Measurements from ENCODE around the gene CEPT1.
A peak's percentile ranks its signal among the peaks of the same experiment; 100 is the strongest.

Gene CEPT1

GRCh38 chr1:111164151-111164550, 24.1 kb downstream of the CEPT1 start:
- Histone ChIP-seq H3K4me3 (ENCODE audit: low read length in 2 of 2) (no peak overlapping the region), H3K4me1 (ENCODE audit: control insufficient read depth in 2 of 2, insufficient read depth in 2 of 2, low read length in 2 of 2) (no peaks in the 10 kb centered on the region), H3K27me3 (ENCODE audit: control insufficient read depth in 2 of 2, insufficient read depth in 2 of 2, low read length in 2 of 2) (no peaks in the 10 kb centered on the region), H3K9ac (ENCODE audit: low read depth in 1 of 2, low read length in 2 of 2) (no peak overlapping the region), H3K9me3 (ENCODE audit: control insufficient read depth in 2 of 2, low read length in 2 of 2) (no peaks in the 10 kb centered on the region), H3K27ac (ENCODE audit: low read depth in 2 of 2, low read length in 2 of 2) (no peak overlapping the region), H3K36me3 (ENCODE audit: control insufficient read depth in 2 of 2, insufficient read depth in 2 of 2, low read length in 2 of 2) (peaks cover 9 to 41% of the 10 kb centered on the region in 2 donors)

- Histone ChIP-seq H3K27ac (ENCODE audit: low read depth in 2 of 2, low read length in 2 of 2) (no peak overlapping the region), H3K4me3 (ENCODE audit: low read length in 2 of 2) (no peak overlapping the region), H3K36me3 (ENCODE audit: control insufficient read depth in 2 of 2, insufficient read depth in 2 of 2, low read length in 2 of 2) (peaks cover 21 to 27% of the 10 kb centered on the region in 2 donors), H3K4me1 (ENCODE audit: control insufficient read depth in 2 of 2, insufficient read depth in 2 of 2, low read length in 2 of 2) (no peaks in the 10 kb centered on the region), H3K27me3 (ENCODE audit: control insufficient read depth in 2 of 2, insufficient read depth in 2 of 2, low read length in 2 of 2) (no peaks in the 10 kb centered on the region), H3K9me3 (ENCODE audit: control insufficient read depth in 2 of 2, low read length in 2 of 2) (no peaks in the 10 kb centered on the region), H3K9ac (ENCODE audit: low read depth in 1 of 2, low read length in 2 of 2) (no peak overlapping the region)
Measured at GRCh38 chr1:111172463-111172862, 32.4 kb downstream of the CEPT1 start.

GRCh38 chr1:111174070-111174469, 34.0 kb downstream of the CEPT1 start:
- Histone ChIP-seq H3K4me3 (ENCODE audit: low read length in 2 of 2) (no peak overlapping the region), H3K27ac (ENCODE audit: low read depth in 2 of 2, low read length in 2 of 2) (no peak overlapping the region), H3K9ac (ENCODE audit: low read depth in 1 of 2, low read length in 2 of 2) (no peak overlapping the region), H3K27me3 (ENCODE audit: control insufficient read depth in 2 of 2, insufficient read depth in 2 of 2, low read length in 2 of 2) (no peaks in the 10 kb centered on the region), H3K9me3 (ENCODE audit: control insufficient read depth in 2 of 2, low read length in 2 of 2) (no peaks in the 10 kb centered on the region), H3K4me1 (ENCODE audit: control insufficient read depth in 2 of 2, insufficient read depth in 2 of 2, low read length in 2 of 2) (no peaks in the 10 kb centered on the region), H3K36me3 (ENCODE audit: control insufficient read depth in 2 of 2, insufficient read depth in 2 of 2, low read length in 2 of 2) (peaks cover 15% of the 10 kb centered on the region in 2 donors)

- H3K27ac ChIP-seq (ENCODE audit: low read depth in 2 of 2, low read length in 2 of 2), result no peak overlapping the region
- H3K9ac ChIP-seq (ENCODE audit: low read depth in 1 of 2, low read length in 2 of 2), result no peak overlapping the region
- H3K4me1 ChIP-seq (ENCODE audit: control insufficient read depth in 2 of 2, insufficient read depth in 2 of 2, low read length in 2 of 2), result no peaks in the 10 kb centered on the region
- no peaks in the 10 kb centered on the region for H3K27me3 ChIP-seq (ENCODE audit: control insufficient read depth in 2 of 2, insufficient read depth in 2 of 2, low read length in 2 of 2)
- peaks cover 15 to 18% of the 10 kb centered on the region in 2 donors for H3K36me3 ChIP-seq (ENCODE audit: control insufficient read depth in 2 of 2, insufficient read depth in 2 of 2, low read length in 2 of 2)
- no peak overlapping the region for H3K4me3 ChIP-seq (ENCODE audit: low read length in 2 of 2)
- H3K9me3 ChIP-seq (ENCODE audit: control insufficient read depth in 2 of 2, low read length in 2 of 2), result no peaks in the 10 kb centered on the region
Measured at GRCh38 chr1:111175349-111175748, 35.3 kb downstream of the CEPT1 start.

- Histone ChIP-seq H3K27me3 (ENCODE audit: control insufficient read depth in 2 of 2, insufficient read depth in 2 of 2, low read length in 2 of 2) (no peaks in the 10 kb centered on the region), H3K4me1 (ENCODE audit: control insufficient read depth in 2 of 2, insufficient read depth in 2 of 2, low read length in 2 of 2) (peaks cover 0 to 1% of the 10 kb centered on the region in 2 donors), H3K27ac (ENCODE audit: low read depth in 2 of 2, low read length in 2 of 2) (no peak overlapping the region), H3K9ac (ENCODE audit: low read depth in 1 of 2, low read length in 2 of 2) (no peak overlapping the region), H3K9me3 (ENCODE audit: control insufficient read depth in 2 of 2, low read length in 2 of 2) (no peaks in the 10 kb centered on the region), H3K4me3 (ENCODE audit: low read length in 2 of 2) (no peak overlapping the region), H3K36me3 (ENCODE audit: control insufficient read depth in 2 of 2, insufficient read depth in 2 of 2, low read length in 2 of 2) (peaks cover 15 to 18% of the 10 kb centered on the region in 2 donors)
Measured at GRCh38 chr1:111176678-111177077, 36.7 kb downstream of the CEPT1 start.

GRCh38 chr1:111179968-111180533, 40.0 kb downstream of the CEPT1 start:
- H3K9me3 ChIP-seq (ENCODE audit: control insufficient read depth in 2 of 2, low read length in 2 of 2), result no peaks in the 10 kb centered on the region
- H3K27ac ChIP-seq (ENCODE audit: low read depth in 2 of 2, low read length in 2 of 2), result no peak overlapping the region
- H3K27me3 ChIP-seq (ENCODE audit: control insufficient read depth in 2 of 2, insufficient read depth in 2 of 2, low read length in 2 of 2), result no peaks in the 10 kb centered on the region
- H3K36me3 ChIP-seq (ENCODE audit: control insufficient read depth in 2 of 2, insufficient read depth in 2 of 2, low read length in 2 of 2), result peaks cover 19 to 23% of the 10 kb centered on the region in 2 donors
- no peak overlapping the region for H3K4me3 ChIP-seq (ENCODE audit: low read length in 2 of 2)
- H3K4me1 ChIP-seq (ENCODE audit: control insufficient read depth in 2 of 2, insufficient read depth in 2 of 2, low read length in 2 of 2), result peaks cover 0 to 10% of the 10 kb centered on the region in 2 donors
- H3K9ac ChIP-seq (ENCODE audit: low read depth in 1 of 2, low read length in 2 of 2), result no peak overlapping the region

GRCh38 chr1:111182052-111182451, 42.0 kb downstream of the CEPT1 start:
- H3K4me1 ChIP-seq (ENCODE audit: control insufficient read depth in 2 of 2, insufficient read depth in 2 of 2, low read length in 2 of 2), result peaks cover 0 to 10% of the 10 kb centered on the region in 2 donors
- no peak overlapping the region for H3K27ac ChIP-seq (ENCODE audit: low read depth in 2 of 2, low read length in 2 of 2)
- H3K9me3 ChIP-seq (ENCODE audit: control insufficient read depth in 2 of 2, low read length in 2 of 2), result no peaks in the 10 kb centered on the region
- H3K9ac ChIP-seq (ENCODE audit: low read depth in 1 of 2, low read length in 2 of 2), result no peak overlapping the region
- H3K36me3 ChIP-seq (ENCODE audit: control insufficient read depth in 2 of 2, insufficient read depth in 2 of 2, low read length in 2 of 2), result peaks cover 30 to 31% of the 10 kb centered on the region in 2 donors
- no peak overlapping the region for H3K4me3 ChIP-seq (ENCODE audit: low read length in 2 of 2)
- no peaks in the 10 kb centered on the region for H3K27me3 ChIP-seq (ENCODE audit: control insufficient read depth in 2 of 2, insufficient read depth in 2 of 2, low read length in 2 of 2)

GRCh38 chr1:111183308-111184069, 43.5 kb downstream of the CEPT1 start:
- peaks cover 43 to 44% of the 10 kb centered on the region in 2 donors for H3K36me3 ChIP-seq (ENCODE audit: control insufficient read depth in 2 of 2, insufficient read depth in 2 of 2, low read length in 2 of 2)
- H3K27me3 ChIP-seq (ENCODE audit: control insufficient read depth in 2 of 2, insufficient read depth in 2 of 2, low read length in 2 of 2), result no peaks in the 10 kb centered on the region
- H3K9me3 ChIP-seq (ENCODE audit: control insufficient read depth in 2 of 2, low read length in 2 of 2), result no peaks in the 10 kb centered on the region
- H3K4me3 ChIP-seq (ENCODE audit: low read length in 2 of 2), result no peak overlapping the region
- no peak overlapping the region for H3K27ac ChIP-seq (ENCODE audit: low read depth in 2 of 2, low read length in 2 of 2)
- peaks cover 0 to 10% of the 10 kb centered on the region in 2 donors for H3K4me1 ChIP-seq (ENCODE audit: control insufficient read depth in 2 of 2, insufficient read depth in 2 of 2, low read length in 2 of 2)
- H3K9ac ChIP-seq (ENCODE audit: low read depth in 1 of 2, low read length in 2 of 2), result no peak overlapping the region

GRCh38 chr1:111184663-111185062, 44.6 kb downstream of the CEPT1 start:
- no peak overlapping the region for H3K4me3 ChIP-seq (ENCODE audit: low read length in 2 of 2)
- peaks cover 0 to 10% of the 10 kb centered on the region in 2 donors for H3K4me1 ChIP-seq (ENCODE audit: control insufficient read depth in 2 of 2, insufficient read depth in 2 of 2, low read length in 2 of 2)
- no peaks in the 10 kb centered on the region for H3K9me3 ChIP-seq (ENCODE audit: control insufficient read depth in 2 of 2, low read length in 2 of 2)
- H3K27me3 ChIP-seq (ENCODE audit: control insufficient read depth in 2 of 2, insufficient read depth in 2 of 2, low read length in 2 of 2), result no peaks in the 10 kb centered on the region
- peaks cover 51 to 53% of the 10 kb centered on the region in 2 donors for H3K36me3 ChIP-seq (ENCODE audit: control insufficient read depth in 2 of 2, insufficient read depth in 2 of 2, low read length in 2 of 2)
- H3K9ac ChIP-seq (ENCODE audit: low read depth in 1 of 2, low read length in 2 of 2), result no peak overlapping the region
- H3K27ac ChIP-seq (ENCODE audit: low read depth in 2 of 2, low read length in 2 of 2), result no peak overlapping the region

- peak overlapping the region; percentile 0 to 40 for H3K27ac ChIP-seq (ENCODE audit: low read depth in 2 of 2, low read length in 2 of 2)
- no peak overlapping the region for H3K9ac ChIP-seq (ENCODE audit: low read depth in 1 of 2, low read length in 2 of 2)
- peaks cover 34 to 40% of the 10 kb centered on the region in 2 donors for H3K4me1 ChIP-seq (ENCODE audit: control insufficient read depth in 2 of 2, insufficient read depth in 2 of 2, low read length in 2 of 2)
- peaks cover 50 to 76% of the 10 kb centered on the region in 2 donors for H3K36me3 ChIP-seq (ENCODE audit: control insufficient read depth in 2 of 2, insufficient read depth in 2 of 2, low read length in 2 of 2)
- H3K27me3 ChIP-seq (ENCODE audit: control insufficient read depth in 2 of 2, insufficient read depth in 2 of 2, low read length in 2 of 2), result no peaks in the 10 kb centered on the region
- H3K4me3 ChIP-seq (ENCODE audit: low read length in 2 of 2), result no peak overlapping the region
- no peaks in the 10 kb centered on the region for H3K9me3 ChIP-seq (ENCODE audit: control insufficient read depth in 2 of 2, low read length in 2 of 2)
Measured at GRCh38 chr1:111190931-111191451, 51.0 kb downstream of the CEPT1 start.
